Measurements from ENCODE around the gene HOXC13.

The HOXC13 gene

DNA sequence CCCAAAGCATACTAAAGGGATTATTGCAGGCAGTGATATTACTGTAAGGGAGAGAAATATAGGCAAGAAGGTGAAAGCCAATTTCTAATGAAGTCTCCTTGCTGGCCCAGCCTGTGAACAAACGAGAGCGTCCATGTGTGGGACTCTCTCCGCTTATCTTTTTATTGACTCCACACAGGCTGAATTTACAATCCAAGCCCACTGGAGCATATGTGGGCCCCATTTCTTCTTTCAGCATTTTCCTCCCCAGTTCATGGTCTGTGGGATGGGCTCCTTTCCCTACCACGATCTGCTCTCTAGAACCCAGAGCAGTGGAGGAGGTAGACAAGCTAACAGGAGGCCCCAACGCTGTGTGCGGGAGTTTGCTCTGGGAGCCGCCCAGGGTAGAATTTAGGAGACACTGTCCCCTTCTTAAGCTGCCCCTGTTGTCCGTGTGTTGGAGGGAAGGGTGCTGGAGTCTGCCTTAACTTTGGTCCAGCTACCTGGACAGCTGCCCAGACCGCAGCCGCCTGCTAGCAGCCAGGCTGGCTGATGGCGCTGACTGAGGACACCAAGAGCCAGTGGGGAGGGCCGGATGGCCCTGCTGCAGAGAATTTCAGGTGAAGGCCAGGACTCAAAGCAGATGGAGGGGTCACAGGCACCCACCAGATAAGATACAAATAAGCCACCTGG is 31.1 kb downstream of the HOXC13 start:
- TF ChIP-seq, protein P1, sequence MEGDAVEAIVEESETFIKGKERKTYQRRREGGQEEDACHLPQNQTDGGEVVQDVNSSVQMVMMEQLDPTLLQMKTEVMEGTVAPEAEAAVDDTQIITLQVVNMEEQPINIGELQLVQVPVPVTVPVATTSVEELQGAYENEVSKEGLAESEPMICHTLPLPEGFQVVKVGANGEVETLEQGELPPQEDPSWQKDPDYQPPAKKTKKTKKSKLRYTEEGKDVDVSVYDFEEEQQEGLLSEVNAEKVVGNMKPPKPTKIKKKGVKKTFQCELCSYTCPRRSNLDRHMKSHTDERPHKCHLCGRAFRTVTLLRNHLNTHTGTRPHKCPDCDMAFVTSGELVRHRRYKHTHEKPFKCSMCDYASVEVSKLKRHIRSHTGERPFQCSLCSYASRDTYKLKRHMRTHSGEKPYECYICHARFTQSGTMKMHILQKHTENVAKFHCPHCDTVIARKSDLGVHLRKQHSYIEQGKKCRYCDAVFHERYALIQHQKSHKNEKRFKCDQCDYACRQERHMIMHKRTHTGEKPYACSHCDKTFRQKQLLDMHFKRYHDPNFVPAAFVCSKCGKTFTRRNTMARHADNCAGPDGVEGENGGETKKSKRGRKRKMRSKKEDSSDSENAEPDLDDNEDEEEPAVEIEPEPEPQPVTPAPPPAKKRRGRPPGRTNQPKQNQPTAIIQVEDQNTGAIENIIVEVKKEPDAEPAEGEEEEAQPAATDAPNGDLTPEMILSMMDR (IDR thresholded peaks at IDR 0.05; ENCODE audit: borderline replicate concordance, control extremely low read depth, extremely low read depth, insufficient read depth, missing control alignments), result no peak
- in situ Hi-C loops (cut with MboI; ENCODE audit: low sequenced_read_pairs, unreplicated experiment), result no loop called here
- DNase-seq (ENCODE audit: low spot score), result no peak

GRCh38 chr12:53970451-53970850 is 31.8 kb downstream of the HOXC13 start:
- DNase-seq (ENCODE audit: low spot score), result no peak
- in situ Hi-C loops (cut with MboI; ENCODE audit: low sequenced_read_pairs, unreplicated experiment), result no loop called here
- TF ChIP-seq, protein P1 (IDR thresholded peaks at IDR 0.05; ENCODE audit: borderline replicate concordance, control extremely low read depth, extremely low read depth, insufficient read depth, missing control alignments), result no peak

GRCh38 chr12:53971129-53971528 is 32.5 kb downstream of the HOXC13 start:
- no peak for DNase-seq (ENCODE audit: low spot score)
- TF ChIP-seq, protein P1 (IDR thresholded peaks at IDR 0.05; ENCODE audit: borderline replicate concordance, control extremely low read depth, extremely low read depth, insufficient read depth, missing control alignments), result no peak
- in situ Hi-C loops (cut with MboI; ENCODE audit: low sequenced_read_pairs, unreplicated experiment), result no loop called here

- TF ChIP-seq, protein P1 (IDR thresholded peaks at IDR 0.05; ENCODE audit: borderline replicate concordance, control extremely low read depth, extremely low read depth, insufficient read depth, missing control alignments), result no peak
- in situ Hi-C loops (cut with MboI; ENCODE audit: low sequenced_read_pairs, unreplicated experiment), result no loop called here
- no peak for DNase-seq (ENCODE audit: low spot score)
These were observed 33.1 kb downstream of the HOXC13 start for GRCh38 chr12:53971686-53972085.

DNA sequence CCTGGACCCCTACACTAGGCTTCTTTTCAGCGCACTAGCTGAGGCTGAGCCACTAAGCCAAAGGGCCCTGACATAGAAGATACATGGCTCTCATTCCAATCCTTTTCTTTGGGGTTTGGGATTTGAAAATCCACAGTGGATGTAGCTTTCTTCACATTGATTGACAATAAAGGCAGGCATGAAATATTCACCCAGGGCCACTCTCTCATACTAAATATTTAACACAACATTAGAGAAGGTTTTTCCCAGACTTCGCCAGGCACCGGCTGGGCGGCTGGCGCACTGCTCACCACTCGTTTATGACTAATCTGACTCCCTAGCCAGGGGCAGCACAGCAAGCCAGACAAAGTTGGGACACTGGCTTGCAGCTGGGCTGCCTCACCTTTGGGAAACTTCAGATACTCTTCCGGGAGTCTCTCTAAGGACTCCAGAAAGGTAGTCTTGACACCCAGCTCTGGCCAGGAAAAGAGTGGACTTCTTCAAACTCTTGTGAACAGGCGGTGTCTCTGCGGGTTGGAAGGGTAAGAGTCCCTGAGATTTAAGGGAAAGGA is 33.6 kb downstream of the HOXC13 start:
- in situ Hi-C loops (cut with MboI; ENCODE audit: low sequenced_read_pairs, unreplicated experiment), result no loop called here
- TF ChIP-seq, protein P1 (IDR thresholded peaks at IDR 0.05; ENCODE audit: borderline replicate concordance, control extremely low read depth, extremely low read depth, insufficient read depth, missing control alignments), result no peak
- DNase-seq (ENCODE audit: low spot score), result no peak

DNA sequence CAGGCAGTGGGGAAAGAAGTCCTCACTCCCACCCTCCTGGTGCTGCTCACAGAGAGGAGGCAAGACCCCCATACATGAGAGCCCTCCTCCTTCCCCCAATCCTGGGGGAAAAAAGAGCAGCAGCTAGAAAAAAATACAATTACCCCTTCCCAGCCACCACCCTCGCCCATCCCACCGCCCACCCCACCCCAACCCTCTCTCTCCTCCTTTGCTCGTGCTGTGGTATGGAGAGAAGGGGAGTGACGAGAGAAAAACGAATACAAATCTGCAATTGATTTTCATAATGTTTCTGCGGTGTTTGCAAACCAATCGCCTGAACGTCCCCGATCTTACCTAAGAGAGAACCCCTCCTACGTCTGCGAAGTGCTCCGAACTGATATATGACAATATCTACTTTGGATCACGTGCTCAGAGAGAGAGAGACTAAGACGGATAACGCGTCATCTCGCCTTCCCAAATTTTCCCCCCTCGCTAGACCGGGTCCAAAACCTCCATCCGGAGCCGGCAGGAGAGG is 34.1 kb downstream of the HOXC13 start, which contains the start of gene HOXC11:
TSS of gene HOXC11 (plus strand) at position 405 of the 514 bp plus-strand sequence. CDS start 116 bp downstream, outside the sequence.
- in situ Hi-C loops (cut with MboI; ENCODE audit: low sequenced_read_pairs, unreplicated experiment), result no loop called here
- TF ChIP-seq, protein P1 (IDR thresholded peaks at IDR 0.05; ENCODE audit: borderline replicate concordance, control extremely low read depth, extremely low read depth, insufficient read depth, missing control alignments), result no peak
- no peak for DNase-seq (ENCODE audit: low spot score)

All from GM13976 (cell line).